Thyroid gland (tissue), 4 donors: ENCODE measurements around the gene PDS5A.

Experiments used
- CTCF ChIP-seq, 6 experiments: fragments of 200-600 bp in 3 of 6; fragments of 450-650 bp in 3 of 6; sonication (generic) in 3 of 6; IDR thresholded peaks; one replicate each; pipeline ENCODE4 v1.5.1; 2016 to 2019; ENCODE audit warnings: antibody characterized with exemption in 6 of 6, mild to moderate bottlenecking in 2 of 6, inconsistent platforms in 1 of 6, moderate library complexity in 1 of 6
- POLR2A ChIP-seq, 2 donors: fragments of 450-650 bp; IDR thresholded peaks; one replicate each; pipeline ENCODE4 v1.6.1; 2017; ENCODE audit warnings: antibody characterized with exemption in 2 of 2, mild to moderate bottlenecking in 2 of 2, moderate library complexity in 1 of 2

GRCh38 chr4:39877971-39878370, 99.7 kb downstream of the PDS5A start:
- no peak for TF ChIP-seq CTCF (IDR thresholded peaks at IDR 0.05)
- TF ChIP-seq POLR2A (IDR thresholded peaks at IDR 0.05), result no peak
